ENCODE results near the gene ALLC.

ALLC gene

DNA sequence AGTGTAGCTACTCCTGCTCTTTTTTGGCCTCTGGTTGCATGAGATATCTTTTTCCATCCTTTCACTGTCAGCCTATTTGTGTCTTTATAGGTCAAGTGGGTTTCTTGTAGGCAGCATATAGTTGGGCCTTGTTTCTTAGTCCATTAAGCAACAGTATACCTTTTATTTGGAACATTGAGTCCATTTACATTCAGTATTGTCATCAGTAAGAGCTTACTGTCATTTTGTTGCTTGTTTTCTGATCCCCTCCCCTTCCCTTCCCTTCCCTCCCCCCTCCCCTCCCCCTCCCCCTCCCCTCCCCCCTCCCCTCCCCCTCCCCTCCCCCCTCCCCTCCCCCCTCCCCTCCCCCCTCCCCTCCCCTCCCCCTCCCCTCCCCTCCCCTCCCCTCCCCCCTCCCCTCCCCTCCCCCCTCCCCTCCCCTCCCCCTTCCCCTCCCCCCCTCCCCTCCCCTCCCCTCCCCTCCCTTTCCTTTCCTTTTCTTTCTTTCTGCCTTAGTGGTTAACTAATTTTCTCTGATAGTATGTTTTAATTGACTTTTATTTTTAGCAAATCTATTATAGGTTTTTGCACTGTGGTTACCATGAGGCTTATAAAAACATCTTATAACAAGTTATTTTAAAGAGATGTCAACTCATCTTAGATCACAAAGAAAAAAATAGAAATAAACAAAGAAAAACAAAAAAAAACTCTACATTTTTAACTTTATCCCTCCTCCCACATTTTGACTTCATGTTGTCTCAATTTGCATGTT is 32.2 kb downstream of the ALLC start:
- TF ChIP-seq POU2F2 (IDR thresholded peaks at IDR 0.05; ENCODE audit: low read depth, low read length) (no peak), POLR2AphosphoS5 (IDR thresholded peaks at IDR 0.05; ENCODE audit: low read depth, low read length) (no peak), PAX5 (IDR thresholded peaks at IDR 0.05; ENCODE audit: insufficient read depth, low read length, severe bottlenecking) (no peak), SPI1 (IDR thresholded peaks at IDR 0.05; ENCODE audit: low read depth, low read length) (no peak), POLR2A (IDR thresholded peaks at IDR 0.05; ENCODE audit: low read depth, low read length) (no peak), TAF1 (IDR thresholded peaks at IDR 0.05; ENCODE audit: low read depth, low read length) (no peak)
- DNase-seq (ENCODE audit: insufficient read length, low spot score) = no peak
- FAIRE-seq = no peak

- DNase-seq (ENCODE audit: insufficient read length, low spot score) = no peak
- TF ChIP-seq POU2F2 (IDR thresholded peaks at IDR 0.05; ENCODE audit: low read depth, low read length) (no peak), TAF1 (IDR thresholded peaks at IDR 0.05; ENCODE audit: low read depth, low read length) (no peak), SPI1 (IDR thresholded peaks at IDR 0.05; ENCODE audit: low read depth, low read length) (no peak), POLR2AphosphoS5 (IDR thresholded peaks at IDR 0.05; ENCODE audit: low read depth, low read length) (no peak), PAX5 (IDR thresholded peaks at IDR 0.05; ENCODE audit: insufficient read depth, low read length, severe bottlenecking) (no peak), POLR2A (IDR thresholded peaks at IDR 0.05; ENCODE audit: low read depth, low read length) (no peak)
- no peak for FAIRE-seq
These were observed 34.4 kb downstream of the ALLC start for GRCh38 chr2:3692375-3692774.

GRCh38 chr2:3696545-3696944 is 38.5 kb downstream of the ALLC start:
- FAIRE-seq (no peak), DNase-seq (ENCODE audit: insufficient read length, low spot score) (no peak)
- TF ChIP-seq POLR2AphosphoS5 (IDR thresholded peaks at IDR 0.05; ENCODE audit: low read depth, low read length) (no peak), SPI1 (IDR thresholded peaks at IDR 0.05; ENCODE audit: low read depth, low read length) (no peak), POLR2A (IDR thresholded peaks at IDR 0.05; ENCODE audit: low read depth, low read length) (no peak), TAF1 (IDR thresholded peaks at IDR 0.05; ENCODE audit: low read depth, low read length) (no peak), POU2F2 (IDR thresholded peaks at IDR 0.05; ENCODE audit: low read depth, low read length) (no peak), PAX5 (IDR thresholded peaks at IDR 0.05; ENCODE audit: insufficient read depth, low read length, severe bottlenecking) (no peak)

- DNase-seq (ENCODE audit: insufficient read length, low spot score) (no peak), FAIRE-seq (no peak)
- no peak for TF ChIP-seq POLR2A (IDR thresholded peaks at IDR 0.05; ENCODE audit: low read depth, low read length)
- TF ChIP-seq POU2F2 (IDR thresholded peaks at IDR 0.05; ENCODE audit: low read depth, low read length) = no peak
- TF ChIP-seq SPI1 (IDR thresholded peaks at IDR 0.05; ENCODE audit: low read depth, low read length) = no peak
- TF ChIP-seq PAX5 (IDR thresholded peaks at IDR 0.05; ENCODE audit: insufficient read depth, low read length, severe bottlenecking) = no peak
- TF ChIP-seq POLR2AphosphoS5 (IDR thresholded peaks at IDR 0.05; ENCODE audit: low read depth, low read length) = no peak
- no peak for TF ChIP-seq TAF1 (IDR thresholded peaks at IDR 0.05; ENCODE audit: low read depth, low read length)
These were observed 43.1 kb downstream of the ALLC start for GRCh38 chr2:3701071-3701470.

- DNase-seq (ENCODE audit: insufficient read length, low spot score) = no peak
- TF ChIP-seq POLR2A (IDR thresholded peaks at IDR 0.05; ENCODE audit: low read depth, low read length) (no peak), POU2F2 (IDR thresholded peaks at IDR 0.05; ENCODE audit: low read depth, low read length) (no peak), TAF1 (IDR thresholded peaks at IDR 0.05; ENCODE audit: low read depth, low read length) (no peak), PAX5 (IDR thresholded peaks at IDR 0.05; ENCODE audit: insufficient read depth, low read length, severe bottlenecking) (no peak), POLR2AphosphoS5 (IDR thresholded peaks at IDR 0.05; ENCODE audit: low read depth, low read length) (no peak), SPI1 (IDR thresholded peaks at IDR 0.05; ENCODE audit: low read depth, low read length) (no peak)
- no peak for FAIRE-seq
These were observed 45.3 kb downstream of the ALLC start, which contains the start of gene DCDC2C for GRCh38 chr2:3703236-3703756. DCDC2C (plus strand) TSS chr2:3703575; CDS start chr2:3703752, 177 bp downstream.

- DNase-seq (ENCODE audit: insufficient read length, low spot score) (no peak), FAIRE-seq (no peak)
- TF ChIP-seq POLR2AphosphoS5 (IDR thresholded peaks at IDR 0.05; ENCODE audit: low read depth, low read length) (no peak), TAF1 (IDR thresholded peaks at IDR 0.05; ENCODE audit: low read depth, low read length) (no peak)
These were observed 45.9 kb downstream of the ALLC start for GRCh38 chr2:3703757-3704355.

GRCh38 chr2:3704692-3705091 is 46.7 kb downstream of the ALLC start:
- FAIRE-seq (no peak), DNase-seq (ENCODE audit: insufficient read length, low spot score) (no peak)
- TF ChIP-seq POLR2A (IDR thresholded peaks at IDR 0.05; ENCODE audit: low read depth, low read length) (no peak), SPI1 (IDR thresholded peaks at IDR 0.05; ENCODE audit: low read depth, low read length) (no peak), POU2F2 (IDR thresholded peaks at IDR 0.05; ENCODE audit: low read depth, low read length) (no peak), PAX5 (IDR thresholded peaks at IDR 0.05; ENCODE audit: insufficient read depth, low read length, severe bottlenecking) (no peak), POLR2AphosphoS5 (IDR thresholded peaks at IDR 0.05; ENCODE audit: low read depth, low read length) (no peak), TAF1 (IDR thresholded peaks at IDR 0.05; ENCODE audit: low read depth, low read length) (no peak)

DNA sequence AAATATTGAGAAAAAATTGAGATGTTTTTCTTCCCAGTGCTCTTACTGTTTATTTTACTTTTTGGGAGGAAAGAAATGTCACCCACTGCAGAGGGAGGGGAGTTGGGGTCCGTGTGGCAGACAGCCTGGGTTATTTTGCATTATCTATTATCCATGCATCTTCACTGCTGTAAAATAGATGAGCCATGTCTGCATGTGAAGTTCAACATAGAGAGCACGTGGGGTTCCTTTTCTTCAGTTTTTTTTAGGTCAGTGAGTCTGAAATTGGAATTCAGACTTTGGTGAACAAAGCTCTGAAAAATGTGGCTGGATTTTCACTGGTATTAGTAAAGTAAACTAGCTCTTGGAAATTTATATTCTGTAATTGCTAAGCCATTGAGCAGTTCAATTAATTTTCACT is 47.8 kb downstream of the ALLC start:
- FAIRE-seq (no peak), DNase-seq (ENCODE audit: insufficient read length, low spot score) (no peak)
- TF ChIP-seq POLR2A (IDR thresholded peaks at IDR 0.05; ENCODE audit: low read depth, low read length) (no peak), POLR2AphosphoS5 (IDR thresholded peaks at IDR 0.05; ENCODE audit: low read depth, low read length) (no peak), POU2F2 (IDR thresholded peaks at IDR 0.05; ENCODE audit: low read depth, low read length) (no peak), SPI1 (IDR thresholded peaks at IDR 0.05; ENCODE audit: low read depth, low read length) (no peak), TAF1 (IDR thresholded peaks at IDR 0.05; ENCODE audit: low read depth, low read length) (no peak), PAX5 (IDR thresholded peaks at IDR 0.05; ENCODE audit: insufficient read depth, low read length, severe bottlenecking) (no peak)

GRCh38 chr2:3706892-3707291 is 48.9 kb downstream of the ALLC start:
- no peak for FAIRE-seq
- DNase-seq (ENCODE audit: insufficient read length, low spot score) = no peak
- TF ChIP-seq PAX5 (IDR thresholded peaks at IDR 0.05; ENCODE audit: insufficient read depth, low read length, severe bottlenecking) (no peak), SPI1 (IDR thresholded peaks at IDR 0.05; ENCODE audit: low read depth, low read length) (no peak), POLR2AphosphoS5 (IDR thresholded peaks at IDR 0.05; ENCODE audit: low read depth, low read length) (no peak), TAF1 (IDR thresholded peaks at IDR 0.05; ENCODE audit: low read depth, low read length) (no peak), POLR2A (IDR thresholded peaks at IDR 0.05; ENCODE audit: low read depth, low read length) (no peak), POU2F2 (IDR thresholded peaks at IDR 0.05; ENCODE audit: low read depth, low read length) (no peak)
